GM12878 (cell line): ENCODE data around the gene ARHGAP27. TPM values are rescaled to one million over a fixed set of nuclear protein-coding genes. Genes with fewer than 3 reads are reported as not detected.

Experiments
- ATAC-seq: fragments of 200-7000 bp; cut with Tn5 transposase; 3 replicates; pipeline ENCODE4 v1.9.1; 2020; ENCODE audit warnings: mild to moderate bottlenecking, moderate library complexity
- BruUV-seq: library from RNA; stranded (reverse); fragments of 400-500 nt; replicated peaks from 2 replicates; lab custom pipeline; 2021; lab: Mats Ljungman, UMichigan
- CTCF ChIA-PET: fragments of 300-600 bp; sonication (Branson Sonifier 250); formaldehyde crosslinking; extraction: SDS; loops from one replicate; lab custom pipeline; 2021; ENCODE audit warnings: inconsistent platforms; lab: Yijun Ruan, JAX
- POLR2A ChIA-PET: fragments of 350-600 bp; formaldehyde crosslinking; extraction: SDS; loops from one replicate; lab custom pipeline; 2021; ENCODE audit warnings: inconsistent platforms; lab: Charles Lee
- RAD21 ChIA-PET: fragments of 300-600 bp; sonication (Branson Sonifier 250); formaldehyde crosslinking; loops from one replicate; lab custom pipeline; 2023; ENCODE audit warnings: antibody characterized with exemption; ENCODE audit not compliant: unreplicated experiment; lab: Charles Lee
- SMC1A ChIA-PET: fragments of 300-600 bp; sonication (Branson Sonifier 250); formaldehyde crosslinking; loops from one replicate; lab custom pipeline; 2023; ENCODE audit not compliant: unreplicated experiment, uncharacterized antibody; lab: Charles Lee
- DNase-seq: peaks from one replicate; pipeline ENCODE4 v3.0.0-alpha.2; 2011; ENCODE audit warnings: low read depth, low spot score
- FAIRE-seq: peaks from 3 replicates; lab custom pipeline; 2011; peaks lifted over from hg19 to GRCh38; lab: Jason Lieb, UNC
- H2AFZ ChIP-seq: 2 replicates; pipeline ENCODE4 v1.6.0; 2011; ENCODE audit warnings: low read depth, low read length, control low read depth; ENCODE audit not compliant: control insufficient read depth
- H3K27ac ChIP-seq: 2 replicates; pipeline ENCODE4 v1.5.1; 2011; ENCODE audit warnings: control low read depth; ENCODE audit not compliant: control insufficient read depth, insufficient read depth
- H3K27me3 ChIP-seq, 2 experiments: replicated peaks in 1 of 2; 2 replicates each; pipeline versions ENCODE4 v1.6.0 to v1.6.1; 2011; ENCODE audit warnings: low read length in 1 of 2; ENCODE audit not compliant: control insufficient read depth in 2 of 2, insufficient read depth in 2 of 2
- H3K36me3 ChIP-seq, 2 experiments: 2 replicates each; pipeline ENCODE4 v1.5.1; 2011; ENCODE audit warnings: low read length in 1 of 2; ENCODE audit not compliant: control insufficient read depth in 2 of 2, insufficient read depth in 2 of 2
- H3K4me1 ChIP-seq: 2 replicates; pipeline ENCODE4 v1.6.1; 2011; ENCODE audit warnings: mild to moderate bottlenecking, low read length, moderate library complexity, mixed read lengths; ENCODE audit not compliant: control insufficient read depth, insufficient read depth
- H3K4me2 ChIP-seq: 2 replicates; pipeline ENCODE4 v1.6.0; 2011; ENCODE audit warnings: control low read depth; ENCODE audit not compliant: control insufficient read depth, insufficient read depth
- H3K4me3 ChIP-seq: fragments of 200-600 bp; sonication (generic); 2 replicates; pipeline ENCODE4 v1.5.1; 2016
- H3K79me2 ChIP-seq: 2 replicates; pipeline ENCODE4 v1.6.0; 2011; ENCODE audit warnings: low read length; ENCODE audit not compliant: control insufficient read depth, insufficient read depth
- H3K9ac ChIP-seq: 2 replicates; pipeline ENCODE4 v1.8.0; 2011; ENCODE audit warnings: low read length, control low read depth, mixed read lengths; ENCODE audit not compliant: control insufficient read depth, insufficient read depth
- H3K9me3 ChIP-seq: replicated peaks from 3 replicates; pipeline ENCODE4 v1.5.1; 2011; ENCODE audit warnings: mild to moderate bottlenecking, low read length; ENCODE audit not compliant: control insufficient read depth, insufficient read depth
- H4K20me1 ChIP-seq: 2 replicates; pipeline ENCODE4 v1.6.0; 2011; ENCODE audit not compliant: control insufficient read depth, insufficient read depth
- BCL11A ChIP-seq: IDR thresholded peaks from 2 replicates; pipeline ENCODE4 v1.6.1; 2011; ENCODE audit warnings: low read depth, low read length
- CBX5 ChIP-seq: sonication (generic); IDR thresholded peaks from 2 replicates; pipeline ENCODE4 v1.6.1; 2016; ENCODE audit warnings: low read depth, moderate library complexity, mild to moderate bottlenecking, inconsistent platforms
- CREM ChIP-seq: IDR thresholded peaks from 2 replicates; pipeline ENCODE4 v1.6.1; 2014; ENCODE audit warnings: antibody characterized with exemption, low read depth
- EED ChIP-seq: sonication (generic); IDR thresholded peaks from 2 replicates; pipeline ENCODE4 v1.6.1; 2016; ENCODE audit warnings: antibody characterized with exemption, low read depth
- EP300 ChIP-seq, 2 experiments: fragments of 150-350 bp in 1 of 2; IDR thresholded peaks; 2 replicates each; pipeline ENCODE4 v1.6.1; 2011 to 2012; ENCODE audit warnings: low read depth in 2 of 2, low read length in 2 of 2, borderline replicate concordance in 1 of 2, improper control_type of control experiment in 1 of 2, inconsistent platforms in 1 of 2; ENCODE audit not compliant: control insufficient read depth in 1 of 2
- IKZF2 ChIP-seq, 2 experiments: fragments of 450-650 bp; IDR thresholded peaks; 2 replicates each; pipeline ENCODE4 v1.6.1; 2017; ENCODE audit warnings: mild to moderate bottlenecking in 2 of 2, moderate library complexity in 2 of 2
- MTA3 ChIP-seq: IDR thresholded peaks from 2 replicates; pipeline ENCODE4 v1.6.1; 2012; ENCODE audit warnings: low read length, inconsistent platforms, borderline replicate concordance
- NFIC ChIP-seq: IDR thresholded peaks from 2 replicates; pipeline ENCODE4 v1.6.1; 2012; ENCODE audit warnings: low read depth, mild to moderate bottlenecking, inconsistent platforms, low read length, moderate library complexity
- PAX5 ChIP-seq: IDR thresholded peaks from 2 replicates; pipeline ENCODE4 v1.6.1; 2011; ENCODE audit warnings: low read depth, low read length, borderline replicate concordance
- PML ChIP-seq: IDR thresholded peaks from 2 replicates; pipeline ENCODE4 v1.6.1; 2012; ENCODE audit warnings: low read length, inconsistent platforms
- POLR2AphosphoS5 ChIP-seq: IDR thresholded peaks from 2 replicates; pipeline ENCODE4 v1.6.1; 2011; ENCODE audit warnings: mild to moderate bottlenecking, low read length, inconsistent platforms
- RAD51 ChIP-seq: fragments of 450-650 bp; IDR thresholded peaks from 2 replicates; pipeline ENCODE4 v1.6.1; 2016; ENCODE audit warnings: moderate library complexity, mild to moderate bottlenecking, inconsistent platforms
- RB1 ChIP-seq: fragments of 450-650 bp; formaldehyde crosslinking; IDR thresholded peaks from 2 replicates; pipeline ENCODE4 v1.6.1; 2017; ENCODE audit warnings: mild to moderate bottlenecking, borderline replicate concordance
- STAT1 ChIP-seq: fragments of 450-650 bp; conservative IDR thresholded peaks from 2 replicates; pipeline ENCODE4 v1.6.1; 2014; ENCODE audit warnings: antibody characterized with exemption, mild to moderate bottlenecking
- WGBS: methylation state at CpG from one replicate; pipeline ENCODE4 v1.1.6; 2016; ENCODE audit warnings: low lambda C conversion rate; ENCODE audit not compliant: insufficient replicate concordance, insufficient coverage; ENCODE audit errors: missing lambda C conversion rate; 5-methylcytosine and 5-hydroxymethylcytosine counted together
- in situ Hi-C: fragments of 300-500 bp; cut with MboI; formaldehyde crosslinking; loops from 9 replicates; pipeline ENCODE4 v1.14.3; 2018; ENCODE audit warnings: mixed read lengths
- intact Hi-C: fragments of 100-400 bp; cut with micrococcal nuclease; formaldehyde crosslinking; loops from one replicate; pipeline ENCODE4 v1.14.2; 2022; ENCODE audit not compliant: unreplicated experiment
- polyA plus RNA-seq, 11 experiments: library from polyadenylated mRNA; depleted of rRNA in 4 of 11; unstranded in 6 of 11; stranded (reverse) in 5 of 11; fragments of >200 nt; fragmentation: Nextera tagmentation in 4 of 11; fragmentation: Illumina TruSeq in 1 of 11; extraction: Ambion mirVana in 4 of 11; extraction: Trizol in 1 of 11; gene quantifications; 1 replicate in 1 of 11; 2 replicates in 10 of 11; pipeline versions ENCODE4 v1.2.1 to v1.2.3, GENCODE V29; 2011 to 2016; ENCODE audit warnings: inconsistent platforms in 2 of 11, missing spikeins in 2 of 11, low read depth in 1 of 11
- total RNA-seq, 4 experiments: library from RNA; depleted of rRNA in 3 of 4; stranded (reverse); fragments of >200 nt in 3 of 4; fragmentation: Illumina TruSeq in 1 of 4; extraction: Trizol in 1 of 4; gene quantifications; 2 replicates each; pipeline versions ENCODE4 v1.2.1 to v1.2.3, GENCODE V29; 2013 to 2021
- TF ChIP-seq, protein P1 (sequence below): IDR thresholded peaks from 2 replicates; pipeline ENCODE4 v1.6.1; 2012; ENCODE audit warnings: low read depth, low read length, improper control_type of control experiment
- TF ChIP-seq, protein P2 (sequence below): IDR thresholded peaks from 2 replicates; pipeline ENCODE4 v1.6.1; 2012; ENCODE audit warnings: low read depth, low read length, improper control_type of control experiment
- TF ChIP-seq, protein P3 (sequence below): fragments of 150-350 bp; IDR thresholded peaks from 2 replicates; pipeline ENCODE4 v1.6.1; 2014; ENCODE audit warnings: mild to moderate bottlenecking, low read depth, low read length
- TF ChIP-seq, protein P4 (sequence below): fragments of 450-650 bp; formaldehyde crosslinking; IDR thresholded peaks from 2 replicates; pipeline ENCODE4 v1.5.0; 2022; ENCODE audit warnings: mild to moderate bottlenecking, missing genetic modification characterization

Gene ARHGAP27
- total and polyA plus RNA-seq, 10 of the 15 experiments (the other 5 are each of a cell fraction or from before 2014, with no cell fraction given): 0.64 to 45.7 (median 17.7) TPM

DNA sequence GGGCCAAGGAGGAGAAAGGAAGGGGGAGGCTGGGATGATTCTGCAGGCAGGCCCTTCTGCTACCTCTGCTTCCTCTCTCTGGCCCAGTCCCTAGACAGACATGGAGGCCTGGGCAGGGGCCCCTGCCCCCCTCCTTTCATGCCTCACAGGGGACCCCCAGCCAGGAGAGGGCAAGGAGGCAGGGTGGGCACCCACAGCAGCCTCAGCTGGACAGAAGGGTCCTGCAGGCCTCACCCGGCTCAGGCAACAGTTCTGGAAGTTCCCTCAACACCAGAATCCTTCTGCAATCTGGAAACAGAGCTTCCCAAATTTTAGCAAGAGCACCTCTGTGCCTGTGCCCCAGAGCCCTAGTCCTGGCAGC is 8.7 kb downstream of the ARHGAP27 start:
- in situ Hi-C loops: loop anchor here (25.0 kb wide), 1 partner anchor 413 kb away; the partner anchor contains the start of gene SPPL2C
- DNase-seq: no peak
- no peaks in the 10 kb centered on the region for H3K36me3 ChIP-seq
- H2AFZ ChIP-seq: no peak overlapping the region
- intact Hi-C loops: no loop called here
- CTCF ChIA-PET: interaction anchor here (3.2 to 6.9 kb wide), 2 partner anchors 15 to 29 kb away, joined by 15 to 67 read pairs; no protein-coding TSS in a partner anchor
- H3K4me3 ChIP-seq: no peak overlapping the region
- TF ChIP-seq PAX5 (no peak), RAD51 (no peak), EED (no peak), POLR2AphosphoS5 (no peak), PML (no peak), RB1 (no peak), CBX5 (no peak), EP300 (IDR thresholded peaks at IDR 0.05; ENCODE audit: borderline replicate concordance in 1 of 2, control insufficient read depth in 1 of 2, low read depth in 2 of 2, low read length in 2 of 2) (no peak), MTA3 (no peak), CREM (no peak), NFIC (no peak), IKZF2 (IDR thresholded peaks at IDR 0.05) (no peak), BCL11A (no peak), STAT1 (no peak)
- TF ChIP-seq, protein P1, sequence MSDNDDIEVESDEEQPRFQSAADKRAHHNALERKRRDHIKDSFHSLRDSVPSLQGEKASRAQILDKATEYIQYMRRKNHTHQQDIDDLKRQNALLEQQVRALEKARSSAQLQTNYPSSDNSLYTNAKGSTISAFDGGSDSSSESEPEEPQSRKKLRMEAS: no peak
- TF ChIP-seq, protein P2, sequence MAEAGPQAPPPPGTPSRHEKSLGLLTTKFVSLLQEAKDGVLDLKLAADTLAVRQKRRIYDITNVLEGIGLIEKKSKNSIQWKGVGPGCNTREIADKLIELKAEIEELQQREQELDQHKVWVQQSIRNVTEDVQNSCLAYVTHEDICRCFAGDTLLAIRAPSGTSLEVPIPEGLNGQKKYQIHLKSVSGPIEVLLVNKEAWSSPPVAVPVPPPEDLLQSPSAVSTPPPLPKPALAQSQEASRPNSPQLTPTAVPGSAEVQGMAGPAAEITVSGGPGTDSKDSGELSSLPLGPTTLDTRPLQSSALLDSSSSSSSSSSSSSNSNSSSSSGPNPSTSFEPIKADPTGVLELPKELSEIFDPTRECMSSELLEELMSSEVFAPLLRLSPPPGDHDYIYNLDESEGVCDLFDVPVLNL: no peak
- TF ChIP-seq, protein P3, sequence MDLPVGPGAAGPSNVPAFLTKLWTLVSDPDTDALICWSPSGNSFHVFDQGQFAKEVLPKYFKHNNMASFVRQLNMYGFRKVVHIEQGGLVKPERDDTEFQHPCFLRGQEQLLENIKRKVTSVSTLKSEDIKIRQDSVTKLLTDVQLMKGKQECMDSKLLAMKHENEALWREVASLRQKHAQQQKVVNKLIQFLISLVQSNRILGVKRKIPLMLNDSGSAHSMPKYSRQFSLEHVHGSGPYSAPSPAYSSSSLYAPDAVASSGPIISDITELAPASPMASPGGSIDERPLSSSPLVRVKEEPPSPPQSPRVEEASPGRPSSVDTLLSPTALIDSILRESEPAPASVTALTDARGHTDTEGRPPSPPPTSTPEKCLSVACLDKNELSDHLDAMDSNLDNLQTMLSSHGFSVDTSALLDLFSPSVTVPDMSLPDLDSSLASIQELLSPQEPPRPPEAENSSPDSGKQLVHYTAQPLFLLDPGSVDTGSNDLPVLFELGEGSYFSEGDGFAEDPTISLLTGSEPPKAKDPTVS: no peak
- TF ChIP-seq, protein P4, sequence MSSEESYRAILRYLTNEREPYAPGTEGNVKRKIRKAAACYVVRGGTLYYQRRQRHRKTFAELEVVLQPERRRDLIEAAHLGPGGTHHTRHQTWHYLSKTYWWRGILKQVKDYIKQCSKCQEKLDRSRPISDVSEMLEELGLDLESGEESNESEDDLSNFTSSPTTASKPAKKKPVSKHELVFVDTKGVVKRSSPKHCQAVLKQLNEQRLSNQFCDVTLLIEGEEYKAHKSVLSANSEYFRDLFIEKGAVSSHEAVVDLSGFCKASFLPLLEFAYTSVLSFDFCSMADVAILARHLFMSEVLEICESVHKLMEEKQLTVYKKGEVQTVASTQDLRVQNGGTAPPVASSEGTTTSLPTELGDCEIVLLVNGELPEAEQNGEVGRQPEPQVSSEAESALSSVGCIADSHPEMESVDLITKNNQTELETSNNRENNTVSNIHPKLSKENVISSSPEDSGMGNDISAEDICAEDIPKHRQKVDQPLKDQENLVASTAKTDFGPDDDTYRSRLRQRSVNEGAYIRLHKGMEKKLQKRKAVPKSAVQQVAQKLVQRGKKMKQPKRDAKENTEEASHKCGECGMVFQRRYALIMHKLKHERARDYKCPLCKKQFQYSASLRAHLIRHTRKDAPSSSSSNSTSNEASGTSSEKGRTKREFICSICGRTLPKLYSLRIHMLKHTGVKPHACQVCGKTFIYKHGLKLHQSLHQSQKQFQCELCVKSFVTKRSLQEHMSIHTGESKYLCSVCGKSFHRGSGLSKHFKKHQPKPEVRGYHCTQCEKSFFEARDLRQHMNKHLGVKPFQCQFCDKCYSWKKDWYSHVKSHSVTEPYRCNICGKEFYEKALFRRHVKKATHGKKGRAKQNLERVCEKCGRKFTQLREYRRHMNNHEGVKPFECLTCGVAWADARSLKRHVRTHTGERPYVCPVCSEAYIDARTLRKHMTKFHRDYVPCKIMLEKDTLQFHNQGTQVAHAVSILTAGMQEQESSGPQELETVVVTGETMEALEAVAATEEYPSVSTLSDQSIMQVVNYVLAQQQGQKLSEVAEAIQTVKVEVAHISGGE (CRISPR knock-in tag): no peak
- TF ChIP-seq, all 136 proteins: peak for 0
- Histone ChIP-seq H3K9me3 (no peaks in the 10 kb centered on the region), H3K79me2 (no peaks in the 10 kb centered on the region), H3K27me3 (no peaks in the 10 kb centered on the region), H3K4me2 (no peak overlapping the region), H4K20me1 (no peaks in the 10 kb centered on the region), H3K4me1 (peaks cover 15% of the 10 kb centered on the region), H3K9ac (no peak overlapping the region), H3K27ac (no peak overlapping the region)
- POLR2A ChIA-PET: interaction anchor here (1.8 to 2.3 kb wide), 2 partner anchors 10 to 14 kb away, joined by 5 to 7 read pairs; no protein-coding TSS in a partner anchor
- no TSS peak for BruUV-seq
- ATAC-seq: no peak
- FAIRE-seq: no peak
- WGBS: 100% methylated on average over 1 of the region's 1 CpG
- RAD21 ChIA-PET: interaction anchor here (1.3 kb wide), 1 partner anchor 11 kb away, joined by 3 read pairs; no protein-coding TSS in a partner anchor
- SMC1A ChIA-PET: interaction anchor here (0.5 to 1.5 kb wide), 2 partner anchors 11 to 35 kb away, joined by 3 read pairs; no protein-coding TSS in a partner anchor
